Retinal pigment epithelial cell (primary cell): ENCODE results near the gene POLR2E.

Experiments
- DNase-seq: peaks from one replicate; pipeline ENCODE4 v3.0.0-alpha.2; 2010; ENCODE audit warnings: low read depth
- H3K4me3 ChIP-seq: 2 replicates; pipeline ENCODE4 v1.5.1; 2011; ENCODE audit warnings: mild to moderate bottlenecking, low read length, control low read depth, moderate library complexity
- TF ChIP-seq, protein P1 (sequence below): conservative IDR thresholded peaks from 2 replicates; pipeline ENCODE4 v1.5.1; 2011; ENCODE audit warnings: low read depth, low read length, control low read depth, inconsistent platforms

POLR2E gene

DNA sequence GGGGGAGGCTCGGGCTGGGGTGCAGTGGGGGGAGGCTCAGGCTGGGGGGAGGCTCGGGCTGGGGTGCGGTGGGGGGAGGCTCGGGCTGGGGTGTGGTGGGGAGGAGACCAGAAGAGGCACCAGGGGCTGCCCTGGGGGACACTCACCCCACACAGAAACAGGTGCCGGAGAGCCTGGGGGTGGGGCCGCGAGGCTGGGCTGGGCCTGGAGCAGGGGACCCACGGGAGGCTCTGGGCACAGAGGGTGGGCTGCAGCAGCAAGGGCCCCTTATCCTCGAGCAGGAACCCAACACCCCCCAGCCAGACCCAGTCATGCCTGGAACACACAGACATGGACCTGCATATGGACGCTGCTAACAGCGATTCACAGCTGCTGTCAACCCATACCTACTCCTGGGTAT lies 42.9 kb upstream of the POLR2E start:
- H3K4me3 ChIP-seq: no peak overlapping the region
- DNase-seq: no peak
- TF ChIP-seq, protein P1, sequence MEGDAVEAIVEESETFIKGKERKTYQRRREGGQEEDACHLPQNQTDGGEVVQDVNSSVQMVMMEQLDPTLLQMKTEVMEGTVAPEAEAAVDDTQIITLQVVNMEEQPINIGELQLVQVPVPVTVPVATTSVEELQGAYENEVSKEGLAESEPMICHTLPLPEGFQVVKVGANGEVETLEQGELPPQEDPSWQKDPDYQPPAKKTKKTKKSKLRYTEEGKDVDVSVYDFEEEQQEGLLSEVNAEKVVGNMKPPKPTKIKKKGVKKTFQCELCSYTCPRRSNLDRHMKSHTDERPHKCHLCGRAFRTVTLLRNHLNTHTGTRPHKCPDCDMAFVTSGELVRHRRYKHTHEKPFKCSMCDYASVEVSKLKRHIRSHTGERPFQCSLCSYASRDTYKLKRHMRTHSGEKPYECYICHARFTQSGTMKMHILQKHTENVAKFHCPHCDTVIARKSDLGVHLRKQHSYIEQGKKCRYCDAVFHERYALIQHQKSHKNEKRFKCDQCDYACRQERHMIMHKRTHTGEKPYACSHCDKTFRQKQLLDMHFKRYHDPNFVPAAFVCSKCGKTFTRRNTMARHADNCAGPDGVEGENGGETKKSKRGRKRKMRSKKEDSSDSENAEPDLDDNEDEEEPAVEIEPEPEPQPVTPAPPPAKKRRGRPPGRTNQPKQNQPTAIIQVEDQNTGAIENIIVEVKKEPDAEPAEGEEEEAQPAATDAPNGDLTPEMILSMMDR: no peak

DNA sequence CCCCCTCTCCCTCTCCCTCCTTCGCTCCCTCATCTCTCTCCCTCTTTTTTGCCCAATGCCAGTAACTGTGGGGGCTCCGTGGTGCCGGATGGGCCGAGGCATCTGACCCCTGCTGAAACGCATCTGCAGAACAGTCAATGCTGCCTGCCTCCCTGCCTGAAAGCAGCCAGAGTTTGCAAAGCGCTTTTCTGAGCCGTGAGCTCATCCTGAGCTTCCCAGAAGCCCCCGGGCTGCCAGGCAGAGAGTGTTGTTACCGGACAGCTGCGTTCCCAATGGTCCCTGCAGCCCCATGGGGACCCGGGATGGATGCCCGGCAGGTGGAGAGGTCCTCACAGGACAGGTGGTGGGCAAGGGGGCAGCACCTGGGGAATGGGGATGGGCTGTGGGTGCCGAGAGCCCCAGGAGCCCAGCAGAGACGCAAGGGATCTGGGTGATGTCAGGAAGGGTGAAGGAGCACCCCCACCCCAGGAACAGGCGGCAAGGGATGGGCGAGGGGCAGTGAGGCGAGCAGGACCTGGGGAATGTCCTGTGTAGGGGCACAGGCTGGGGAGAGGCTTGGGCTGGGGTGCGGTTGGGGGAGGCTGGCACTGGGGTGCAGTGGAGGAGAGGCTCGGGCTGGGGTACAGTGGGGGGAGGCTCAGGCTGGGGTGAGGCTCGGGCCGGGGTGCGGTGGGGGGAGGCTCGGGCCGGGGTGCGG lies 41.6 kb upstream of the POLR2E start:
- no peak for DNase-seq
- H3K4me3 ChIP-seq: no peak overlapping the region
- TF ChIP-seq, protein P1: no peak

DNA sequence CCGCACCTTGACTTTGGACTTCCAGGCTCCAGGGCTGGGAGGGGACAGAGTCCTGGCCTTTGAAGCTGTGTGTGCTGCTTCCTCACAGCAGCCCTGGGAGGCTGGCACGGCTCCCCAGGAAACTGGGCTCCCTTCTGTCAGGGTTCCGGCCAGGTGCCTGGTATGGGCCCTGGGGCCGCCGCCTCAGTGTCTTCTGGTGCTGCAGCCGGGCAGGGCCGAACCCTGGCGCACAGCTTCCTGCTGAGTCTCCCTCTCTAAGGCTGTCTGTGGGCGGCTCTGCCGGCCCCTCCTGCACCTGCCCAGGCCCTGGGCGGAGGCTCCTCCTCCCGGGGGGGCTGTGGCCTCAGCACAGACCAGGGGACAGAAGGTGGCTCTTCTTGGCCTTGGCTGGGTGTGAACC lies 41.0 kb upstream of the POLR2E start:
- DNase-seq: no peak
- TF ChIP-seq, protein P1: no peak
- H3K4me3 ChIP-seq: no peak overlapping the region

DNA sequence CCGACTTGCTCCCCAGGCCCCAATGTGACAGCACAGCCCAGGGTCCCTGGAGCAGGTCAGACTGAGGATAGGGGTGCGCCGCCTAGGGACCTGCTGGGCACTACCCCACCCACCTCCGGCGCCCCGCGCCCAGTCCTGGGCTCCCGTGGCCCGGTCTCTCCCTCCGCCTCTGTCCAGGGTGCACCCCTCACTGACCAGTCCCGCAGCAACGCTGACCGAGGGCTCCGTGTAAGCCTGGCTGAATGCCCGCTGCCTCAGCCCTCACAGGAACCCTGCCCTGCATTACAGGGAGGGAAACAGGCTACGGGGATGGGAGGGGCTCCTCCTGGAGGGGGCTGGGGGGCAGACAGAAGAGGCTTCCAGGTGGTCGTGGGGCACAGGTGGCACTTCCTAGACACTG lies 40.3 kb upstream of the POLR2E start:
- no peak overlapping the region for H3K4me3 ChIP-seq
- TF ChIP-seq, protein P1: no peak
- no peak for DNase-seq

DNA sequence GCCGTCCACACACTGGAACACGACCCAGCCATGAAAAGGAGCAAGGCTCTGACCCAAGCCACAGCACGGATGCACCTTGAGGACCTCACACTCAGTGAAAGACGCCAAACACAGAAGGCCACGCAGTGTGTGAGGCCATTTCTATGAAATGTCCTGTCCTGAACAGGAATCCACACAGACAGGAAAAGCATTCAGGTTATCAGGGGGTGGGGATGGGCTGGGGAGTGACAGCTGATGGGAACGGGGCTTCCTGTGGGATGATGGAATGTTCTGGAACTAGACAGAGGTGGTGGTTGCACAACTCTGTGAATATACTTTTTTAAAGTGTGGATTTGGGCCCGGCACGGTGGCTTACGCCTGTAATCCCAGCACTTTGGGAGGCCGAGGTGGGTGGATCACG lies 39.3 kb upstream of the POLR2E start:
- TF ChIP-seq, protein P1: no peak
- DNase-seq: no peak
- no peak overlapping the region for H3K4me3 ChIP-seq

DNA sequence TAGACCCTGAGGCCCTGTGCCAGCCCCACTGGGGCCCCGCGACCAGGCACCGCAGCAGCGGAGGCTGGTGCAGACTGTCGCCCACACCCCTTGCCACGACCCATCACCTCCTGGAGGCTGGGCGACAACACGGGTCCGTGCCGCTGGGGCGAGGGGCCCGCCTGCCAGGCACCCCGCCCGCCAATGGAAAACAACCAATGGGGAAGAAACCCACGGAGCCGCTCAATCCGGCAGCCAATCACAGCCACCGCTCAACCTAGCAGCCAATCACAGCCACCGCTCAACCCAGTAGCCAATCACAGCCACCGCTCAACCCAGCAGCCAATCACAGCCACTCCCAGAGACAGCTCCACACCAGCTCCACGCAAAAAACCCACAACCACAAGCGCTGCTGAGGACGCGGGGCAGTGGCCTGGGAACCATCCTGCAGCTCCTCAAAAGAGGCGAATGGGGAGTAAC lies 38.3 kb upstream of the POLR2E start:
- TF ChIP-seq, protein P1: no peak
- no peak for DNase-seq
- no peak overlapping the region for H3K4me3 ChIP-seq
